ENCODE measurements around the gene STK33. TPM values are rescaled to one million over a fixed set of nuclear protein-coding genes. Genes with fewer than 3 reads are reported as not detected.

The STK33 gene
- total and polyA plus RNA-seq, 2 of the 13 experiments (the other 11 are each of a cell fraction or from before 2014, with no cell fraction given): 2.7 to 12.6 TPM

DNA sequence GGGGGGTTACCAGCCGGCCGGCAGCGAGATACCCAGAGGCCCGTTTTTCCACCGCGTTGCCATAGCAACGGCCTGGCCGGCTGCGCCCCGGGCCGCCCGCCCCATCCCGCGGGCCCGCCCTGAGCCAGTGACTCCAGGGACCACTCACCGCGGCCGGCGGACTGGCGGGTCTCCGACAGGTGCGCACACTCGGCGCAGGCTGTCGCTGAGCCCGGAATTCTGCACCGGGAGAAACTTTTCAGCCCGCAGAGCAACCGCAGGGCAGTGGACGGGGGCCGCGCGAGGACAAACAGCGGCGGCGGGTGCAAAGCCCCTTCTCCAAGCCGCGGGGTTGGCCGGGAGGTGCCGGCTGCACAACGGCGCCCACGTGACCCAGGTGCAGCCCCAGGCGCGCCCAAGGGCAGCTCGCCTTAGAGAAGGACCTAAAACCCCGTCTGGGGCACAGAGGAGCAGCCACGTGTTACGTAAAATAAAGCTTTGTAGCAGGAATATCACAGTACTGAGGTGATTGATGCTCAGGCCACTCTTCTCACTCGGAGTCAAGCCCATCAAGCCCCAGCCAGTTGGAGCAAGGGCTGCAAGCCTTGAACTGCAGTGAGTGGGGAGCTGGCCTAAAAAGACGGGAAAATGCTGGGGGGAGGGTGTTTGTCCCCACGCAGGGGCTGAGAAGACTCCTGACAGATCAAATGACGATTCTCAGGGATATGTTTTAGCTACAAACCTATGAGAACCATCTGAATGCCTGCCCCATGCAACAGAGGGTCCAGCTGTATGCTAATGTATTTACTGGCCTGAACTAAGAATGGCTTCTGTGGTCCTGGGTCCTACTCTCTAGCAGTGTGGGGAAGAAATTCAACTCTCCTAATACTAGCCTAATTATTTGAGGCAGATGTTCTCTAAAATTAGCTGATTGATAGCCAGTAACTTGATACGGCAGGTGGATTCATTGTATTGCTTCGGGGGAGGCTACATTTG, at the start of gene STK33 (continued):
- TF ChIP-seq, protein P1, sequence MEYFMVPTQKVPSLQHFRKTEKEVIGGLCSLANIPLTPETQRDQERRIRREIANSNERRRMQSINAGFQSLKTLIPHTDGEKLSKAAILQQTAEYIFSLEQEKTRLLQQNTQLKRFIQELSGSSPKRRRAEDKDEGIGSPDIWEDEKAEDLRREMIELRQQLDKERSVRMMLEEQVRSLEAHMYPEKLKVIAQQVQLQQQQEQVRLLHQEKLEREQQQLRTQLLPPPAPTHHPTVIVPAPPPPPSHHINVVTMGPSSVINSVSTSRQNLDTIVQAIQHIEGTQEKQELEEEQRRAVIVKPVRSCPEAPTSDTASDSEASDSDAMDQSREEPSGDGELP (IDR thresholded peaks at IDR 0.05; ENCODE audit: borderline replicate concordance, low read depth): no peak
- TF ChIP-seq SKI (IDR thresholded peaks at IDR 0.05; ENCODE audit: partially characterized antibody) (peak; percentile 18), SAFB2 (CRISPR knock-in tag; IDR thresholded peaks at IDR 0.05; ENCODE audit: borderline replicate concordance, low read depth) (no peak), RARA (CRISPR knock-in tag; IDR thresholded peaks at IDR 0.05) (no peak), MED8 (CRISPR knock-in tag; IDR thresholded peaks at IDR 0.05; ENCODE audit: insufficient replicate concordance) (no peak), ZNF224 (CRISPR knock-in tag; IDR thresholded peaks at IDR 0.05) (no peak), TEAD2 (CRISPR knock-in tag; IDR thresholded peaks at IDR 0.05) (no peak), ZNF256 (CRISPR knock-in tag; conservative IDR thresholded peaks at IDR 0.05) (no peak), DR1 (CRISPR knock-in tag; IDR thresholded peaks at IDR 0.05) (peak; percentile 53; the same call in 1 of the 2 replicates), SP2 (CRISPR knock-in tag; IDR thresholded peaks at IDR 0.05) (no peak), ZNF546 (CRISPR knock-in tag; conservative IDR thresholded peaks at IDR 0.05) (no peak), ZNF274 (CRISPR knock-in tag; IDR thresholded peaks at IDR 0.05) (no peak), ZSCAN9 (CRISPR knock-in tag; IDR thresholded peaks at IDR 0.05; ENCODE audit: borderline replicate concordance) (peak; percentile 33; the same call in 1 of the 2 replicates), ZNF124 (CRISPR knock-in tag; IDR thresholded peaks at IDR 0.05) (no peak), MEIS2 (CRISPR knock-in tag; IDR thresholded peaks at IDR 0.05) (no peak), GABPA (IDR thresholded peaks at IDR 0.05; ENCODE audit: low read depth, low read length) (no peak), GABPA (CRISPR knock-in tag; IDR thresholded peaks at IDR 0.05; ENCODE audit: low read depth) (no peak; the same call in 1 of the 2 replicates), MBD4 (IDR thresholded peaks at IDR 0.05; ENCODE audit: borderline replicate concordance, low read length) (no peak)
- TF ChIP-seq, protein P2, sequence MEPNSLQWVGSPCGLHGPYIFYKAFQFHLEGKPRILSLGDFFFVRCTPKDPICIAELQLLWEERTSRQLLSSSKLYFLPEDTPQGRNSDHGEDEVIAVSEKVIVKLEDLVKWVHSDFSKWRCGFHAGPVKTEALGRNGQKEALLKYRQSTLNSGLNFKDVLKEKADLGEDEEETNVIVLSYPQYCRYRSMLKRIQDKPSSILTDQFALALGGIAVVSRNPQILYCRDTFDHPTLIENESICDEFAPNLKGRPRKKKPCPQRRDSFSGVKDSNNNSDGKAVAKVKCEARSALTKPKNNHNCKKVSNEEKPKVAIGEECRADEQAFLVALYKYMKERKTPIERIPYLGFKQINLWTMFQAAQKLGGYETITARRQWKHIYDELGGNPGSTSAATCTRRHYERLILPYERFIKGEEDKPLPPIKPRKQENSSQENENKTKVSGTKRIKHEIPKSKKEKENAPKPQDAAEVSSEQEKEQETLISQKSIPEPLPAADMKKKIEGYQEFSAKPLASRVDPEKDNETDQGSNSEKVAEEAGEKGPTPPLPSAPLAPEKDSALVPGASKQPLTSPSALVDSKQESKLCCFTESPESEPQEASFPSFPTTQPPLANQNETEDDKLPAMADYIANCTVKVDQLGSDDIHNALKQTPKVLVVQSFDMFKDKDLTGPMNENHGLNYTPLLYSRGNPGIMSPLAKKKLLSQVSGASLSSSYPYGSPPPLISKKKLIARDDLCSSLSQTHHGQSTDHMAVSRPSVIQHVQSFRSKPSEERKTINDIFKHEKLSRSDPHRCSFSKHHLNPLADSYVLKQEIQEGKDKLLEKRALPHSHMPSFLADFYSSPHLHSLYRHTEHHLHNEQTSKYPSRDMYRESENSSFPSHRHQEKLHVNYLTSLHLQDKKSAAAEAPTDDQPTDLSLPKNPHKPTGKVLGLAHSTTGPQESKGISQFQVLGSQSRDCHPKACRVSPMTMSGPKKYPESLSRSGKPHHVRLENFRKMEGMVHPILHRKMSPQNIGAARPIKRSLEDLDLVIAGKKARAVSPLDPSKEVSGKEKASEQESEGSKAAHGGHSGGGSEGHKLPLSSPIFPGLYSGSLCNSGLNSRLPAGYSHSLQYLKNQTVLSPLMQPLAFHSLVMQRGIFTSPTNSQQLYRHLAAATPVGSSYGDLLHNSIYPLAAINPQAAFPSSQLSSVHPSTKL (CRISPR knock-in tag; IDR thresholded peaks at IDR 0.05): 0 out of 2 replicates have a peak, but pooled peaks have one; percentile 25
- TF ChIP-seq, protein P3, sequence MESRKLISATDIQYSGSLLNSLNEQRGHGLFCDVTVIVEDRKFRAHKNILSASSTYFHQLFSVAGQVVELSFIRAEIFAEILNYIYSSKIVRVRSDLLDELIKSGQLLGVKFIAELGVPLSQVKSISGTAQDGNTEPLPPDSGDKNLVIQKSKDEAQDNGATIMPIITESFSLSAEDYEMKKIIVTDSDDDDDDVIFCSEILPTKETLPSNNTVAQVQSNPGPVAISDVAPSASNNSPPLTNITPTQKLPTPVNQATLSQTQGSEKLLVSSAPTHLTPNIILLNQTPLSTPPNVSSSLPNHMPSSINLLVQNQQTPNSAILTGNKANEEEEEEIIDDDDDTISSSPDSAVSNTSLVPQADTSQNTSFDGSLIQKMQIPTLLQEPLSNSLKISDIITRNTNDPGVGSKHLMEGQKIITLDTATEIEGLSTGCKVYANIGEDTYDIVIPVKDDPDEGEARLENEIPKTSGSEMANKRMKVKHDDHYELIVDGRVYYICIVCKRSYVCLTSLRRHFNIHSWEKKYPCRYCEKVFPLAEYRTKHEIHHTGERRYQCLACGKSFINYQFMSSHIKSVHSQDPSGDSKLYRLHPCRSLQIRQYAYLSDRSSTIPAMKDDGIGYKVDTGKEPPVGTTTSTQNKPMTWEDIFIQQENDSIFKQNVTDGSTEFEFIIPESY (CRISPR knock-in tag; IDR thresholded peaks at IDR 0.05): no peak
- TF ChIP-seq, protein P4, sequence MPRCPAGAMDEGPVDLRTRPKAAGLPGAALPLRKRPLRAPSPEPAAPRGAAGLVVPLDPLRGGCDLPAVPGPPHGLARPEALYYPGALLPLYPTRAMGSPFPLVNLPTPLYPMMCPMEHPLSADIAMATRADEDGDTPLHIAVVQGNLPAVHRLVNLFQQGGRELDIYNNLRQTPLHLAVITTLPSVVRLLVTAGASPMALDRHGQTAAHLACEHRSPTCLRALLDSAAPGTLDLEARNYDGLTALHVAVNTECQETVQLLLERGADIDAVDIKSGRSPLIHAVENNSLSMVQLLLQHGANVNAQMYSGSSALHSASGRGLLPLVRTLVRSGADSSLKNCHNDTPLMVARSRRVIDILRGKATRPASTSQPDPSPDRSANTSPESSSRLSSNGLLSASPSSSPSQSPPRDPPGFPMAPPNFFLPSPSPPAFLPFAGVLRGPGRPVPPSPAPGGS (CRISPR knock-in tag; IDR thresholded peaks at IDR 0.05): 0 out of 2 replicates have a peak, but pooled peaks have one; percentile 24
- TF ChIP-seq, protein P5, sequence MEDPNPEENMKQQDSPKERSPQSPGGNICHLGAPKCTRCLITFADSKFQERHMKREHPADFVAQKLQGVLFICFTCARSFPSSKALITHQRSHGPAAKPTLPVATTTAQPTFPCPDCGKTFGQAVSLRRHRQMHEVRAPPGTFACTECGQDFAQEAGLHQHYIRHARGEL (CRISPR knock-in tag; IDR thresholded peaks at IDR 0.05): no peak
